ENCODE results near the gene ZNF157. TPM values are rescaled to one million over a fixed set of nuclear protein-coding genes. Genes with fewer than 3 reads are reported as not detected.
"Not testable (repeated sequence)": the region's sequence is repeated elsewhere in the genome, so short reads cannot be mapped to it uniquely, and the experiment has no call there.

Gene ZNF157
- total RNA-seq, 1 experiment from 2014 or later, result 0.07 TPM

DNA sequence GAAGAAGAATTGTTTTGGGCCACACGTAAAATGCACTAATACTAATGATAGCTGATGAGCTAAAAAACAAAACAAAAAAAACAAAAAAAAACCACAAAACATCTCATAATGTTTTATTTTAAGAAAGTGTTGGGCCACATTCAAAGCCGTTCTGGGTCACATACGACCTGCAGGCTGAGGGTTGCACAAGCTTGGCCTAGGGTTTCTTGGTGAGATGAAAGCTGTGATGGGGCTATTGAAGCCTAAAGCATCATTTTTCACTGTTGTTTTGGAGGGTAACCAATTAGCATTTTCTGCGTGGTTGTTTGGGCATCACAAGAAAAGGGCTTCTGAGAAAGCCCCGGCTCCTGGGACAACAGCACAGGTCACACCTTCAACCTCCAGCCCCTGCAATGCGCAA lies 42.5 kb upstream of the ZNF157 start:
- no peak for DNase-seq
- no peaks in the 10 kb centered on the region for H3K36me3 ChIP-seq (ENCODE audit: low read depth, low read length)
- no peaks in the 10 kb centered on the region for H3K79me2 ChIP-seq (ENCODE audit: low read length)
- no peaks in the 10 kb centered on the region for H3K9me3 ChIP-seq (ENCODE audit: low read length)
- no peak overlapping the region for H3K4me2 ChIP-seq (ENCODE audit: low read length)
- CTCF ChIA-PET, result no interaction called here
- no peaks in the 10 kb centered on the region for H3F3A ChIP-seq (ENCODE audit: low read length, unreplicated experiment)
- no peak overlapping the region for H3K4me3 ChIP-seq (ENCODE audit: low read length)
- H3K9me2 ChIP-seq (replicated peaks; ENCODE audit: low read length), result no peaks in the 10 kb centered on the region
- POLR2A ChIA-PET (ENCODE audit: unreplicated experiment), result no interaction called here
- no peaks in the 10 kb centered on the region for H3K27me3 ChIP-seq (ENCODE audit: low read length)
- no peak for ATAC-seq
- H2AFZ ChIP-seq (ENCODE audit: low read length), result no peak overlapping the region
- H3K27ac ChIP-seq (ENCODE audit: low read length), result no peak overlapping the region
- intact Hi-C loops (cut with micrococcal nuclease), result no loop called here
- BruUV-seq (replicated peaks), result no TSS peak
- H3K4me1 ChIP-seq (ENCODE audit: insufficient read depth, low read length), result no peaks in the 10 kb centered on the region
- H3K9ac ChIP-seq (ENCODE audit: low read length), result no peak overlapping the region
- TF ChIP-seq CTCF (conservative IDR thresholded peaks at IDR 0.05; ENCODE audit: low read depth, low read length) (no peak), EZH2 (IDR thresholded peaks at IDR 0.05; ENCODE audit: low read length, unreplicated experiment) (no peak), EZH2phosphoT487 (IDR thresholded peaks at IDR 0.05; ENCODE audit: borderline replicate concordance, low read length) (no peak)
- H4K20me1 ChIP-seq (ENCODE audit: low read length), result no peaks in the 10 kb centered on the region

DNA sequence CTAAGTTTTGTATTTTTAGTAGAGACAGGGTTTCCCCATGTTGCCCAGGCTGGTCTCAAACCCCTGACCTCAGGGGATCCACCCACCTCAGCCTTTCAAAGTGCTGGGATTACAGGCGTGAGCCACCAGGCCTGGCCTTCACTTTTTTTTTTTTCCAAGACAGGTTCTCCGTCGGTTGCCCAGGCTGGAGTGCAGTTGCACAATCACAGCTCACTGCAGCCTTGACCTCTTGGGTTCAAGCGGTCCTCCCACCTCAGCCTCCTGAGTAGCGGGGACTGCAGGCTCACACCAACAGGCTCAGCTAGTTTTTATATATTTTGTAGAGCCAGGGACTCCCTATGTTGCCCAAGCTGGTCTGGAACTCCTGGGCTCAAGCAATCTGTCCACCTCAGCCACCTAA lies 37.6 kb upstream of the ZNF157 start:
- H3K4me1 ChIP-seq (ENCODE audit: insufficient read depth, low read length); H4K20me1 ChIP-seq (ENCODE audit: low read length); H3K79me2 ChIP-seq (ENCODE audit: low read length); H3K27ac ChIP-seq (ENCODE audit: low read length); H3K9me3 ChIP-seq (ENCODE audit: low read length); intact Hi-C loops (cut with micrococcal nuclease); POLR2A ChIA-PET (ENCODE audit: unreplicated experiment); DNase-seq; H3K27me3 ChIP-seq (ENCODE audit: low read length); H3K9me2 ChIP-seq (replicated peaks; ENCODE audit: low read length); H3K4me3 ChIP-seq (ENCODE audit: low read length); H3K36me3 ChIP-seq (ENCODE audit: low read depth, low read length); H3K4me2 ChIP-seq (ENCODE audit: low read length); ATAC-seq; H3K9ac ChIP-seq (ENCODE audit: low read length); H3F3A ChIP-seq (ENCODE audit: low read length, unreplicated experiment); CTCF ChIA-PET; BruUV-seq (replicated peaks); H2AFZ ChIP-seq (ENCODE audit: low read length): not testable (repeated sequence)

GRCh38 chrX:47351706-47352105 lies 18.7 kb upstream of the ZNF157 start:
- no TSS peak for BruUV-seq (replicated peaks)
- CTCF ChIA-PET, result no interaction called here
- POLR2A ChIA-PET (ENCODE audit: unreplicated experiment), result no interaction called here

More at GRCh38 chrX:47351706-47352105, 18.7 kb upstream of the ZNF157 start:
- Histone ChIP-seq H3K9me2 (replicated peaks; ENCODE audit: low read length) (no peaks in the 10 kb centered on the region), H3K4me3 (ENCODE audit: low read length) (no peak overlapping the region), H4K20me1 (ENCODE audit: low read length) (no peaks in the 10 kb centered on the region), H3K79me2 (ENCODE audit: low read length) (no peaks in the 10 kb centered on the region), H3K9me3 (ENCODE audit: low read length) (no peaks in the 10 kb centered on the region), H3K36me3 (ENCODE audit: low read depth, low read length) (no peaks in the 10 kb centered on the region), H3K4me2 (ENCODE audit: low read length) (no peak overlapping the region), H3F3A (ENCODE audit: low read length, unreplicated experiment) (no peaks in the 10 kb centered on the region), H3K27me3 (ENCODE audit: low read length) (no peaks in the 10 kb centered on the region), H3K27ac (ENCODE audit: low read length) (no peak overlapping the region), H3K9ac (ENCODE audit: low read length) (no peak overlapping the region), H3K4me1 (ENCODE audit: insufficient read depth, low read length) (no peaks in the 10 kb centered on the region), H2AFZ (ENCODE audit: low read length) (no peak overlapping the region)
- TF ChIP-seq EZH2 (IDR thresholded peaks at IDR 0.05; ENCODE audit: low read length, unreplicated experiment) (no peak), CTCF (conservative IDR thresholded peaks at IDR 0.05; ENCODE audit: low read depth, low read length) (no peak)
- ATAC-seq (no peak), DNase-seq (peak; percentile 34)
- intact Hi-C loops (cut with micrococcal nuclease), result no loop called here

All from PC-3 (cell line).